Left lung (tissue), 10 donors: ENCODE results near the gene BABAM1. TPM values are rescaled to one million over a fixed set of nuclear protein-coding genes. Genes with fewer than 3 reads are reported as not detected.
A peak's percentile ranks its signal among the peaks of the same experiment; 100 is the strongest.

ENCODE experiments used
- ATAC-seq: fragments of 200-7000 bp; cut with Tn5 transposase; one replicate; pipeline ENCODE4 v1.9.1; 2020; ENCODE audit warnings: moderate library complexity
- DNase-seq, 4 donors: peaks; one replicate each; pipeline ENCODE4 v3.0.0-alpha.2; 2013 to 2020
- H3K27ac ChIP-seq, 2 donors: fragments of 200-600 bp; sonication (generic) in 1 of 2; one replicate each; pipeline versions ENCODE4 v1.5.0 to v1.8.0; 2020 to 2021
- H3K27me3 ChIP-seq, 2 donors: fragments of 200-600 bp; sonication (generic) in 1 of 2; one replicate each; pipeline versions ENCODE4 v1.5.0 to v1.8.0; 2020 to 2021
- H3K36me3 ChIP-seq, 2 donors: fragments of 200-600 bp; sonication (generic) in 1 of 2; one replicate each; pipeline versions ENCODE4 v1.5.0 to v1.8.0; 2020 to 2021
- H3K4me1 ChIP-seq, 2 donors: fragments of 200-600 bp; one replicate each; pipeline ENCODE4 v1.8.0; 2021
- H3K4me3 ChIP-seq, 2 donors: fragments of 200-600 bp; sonication (generic) in 1 of 2; one replicate each; pipeline versions ENCODE4 v1.5.0 to v1.8.0; 2020 to 2021; ENCODE audit warnings: mild to moderate bottlenecking in 1 of 2
- H3K9me3 ChIP-seq, 2 donors: fragments of 200-600 bp; sonication (generic) in 1 of 2; one replicate each; pipeline versions ENCODE4 v1.5.0 to v1.8.0; 2020 to 2021
- CTCF ChIP-seq, 2 donors: fragments of 200-600 bp; sonication (generic) in 1 of 2; IDR thresholded peaks; one replicate each; pipeline versions ENCODE4 v1.5.0 to v1.8.0; 2021; ENCODE audit warnings: antibody characterized with exemption in 2 of 2
- intact Hi-C, 2 donors: fragments of 100-400 bp; cut with DNase I; formaldehyde crosslinking; loops; one replicate each; pipeline versions ENCODE4 v1.11.2 to v1.14.2; 2022
- polyA plus RNA-seq, 6 donors: library from polyadenylated mRNA; unstranded; fragments of 120-200 nt; gene quantifications; one replicate each; pipeline ENCODE4 v1.2.1, GENCODE V29; 2013; ENCODE audit not compliant: insufficient read length in 6 of 6
- total RNA-seq, 2 donors: library from RNA; stranded (reverse); fragmentation: NEBNext Ultra II Directional; extraction: Animal tissue kit (Norgen Biotek cat#: 25700); gene quantifications; one replicate each; pipeline ENCODE4 v1.2.1, GENCODE V29; 2021
- donor health status: DM: no; HTN: yes; CAD: no.
- donor health status: DM: no; HTN: no; CAD: no.

BABAM1 gene
- total and polyA plus RNA-seq, 8 donors = 73.1 to 108 (median 100) TPM

- Histone ChIP-seq H3K9me3 (no peaks in the 10 kb centered on the region), H3K27ac (peak overlapping the region; percentile 74 to 76), H3K36me3 (peaks cover 0 to 5% of the 10 kb centered on the region in 2 donors), H3K4me3 (peak overlapping the region; percentile 17 to 72), H3K27me3 (peaks cover 0 to 17% of the 10 kb centered on the region in 2 donors), H3K4me1 (peaks cover 22 to 38% of the 10 kb centered on the region in 2 donors)
- DNase-seq (peak in 3 of 4 donors; percentile 54 to 84 (median 56)), ATAC-seq (peak; percentile 34)
- no peak for TF ChIP-seq CTCF (IDR thresholded peaks at IDR 0.05)
- intact Hi-C loops = no loop called here
Observed at GRCh38 chr19:17246681-17247425, 20.4 kb upstream of the BABAM1 start.

DNA sequence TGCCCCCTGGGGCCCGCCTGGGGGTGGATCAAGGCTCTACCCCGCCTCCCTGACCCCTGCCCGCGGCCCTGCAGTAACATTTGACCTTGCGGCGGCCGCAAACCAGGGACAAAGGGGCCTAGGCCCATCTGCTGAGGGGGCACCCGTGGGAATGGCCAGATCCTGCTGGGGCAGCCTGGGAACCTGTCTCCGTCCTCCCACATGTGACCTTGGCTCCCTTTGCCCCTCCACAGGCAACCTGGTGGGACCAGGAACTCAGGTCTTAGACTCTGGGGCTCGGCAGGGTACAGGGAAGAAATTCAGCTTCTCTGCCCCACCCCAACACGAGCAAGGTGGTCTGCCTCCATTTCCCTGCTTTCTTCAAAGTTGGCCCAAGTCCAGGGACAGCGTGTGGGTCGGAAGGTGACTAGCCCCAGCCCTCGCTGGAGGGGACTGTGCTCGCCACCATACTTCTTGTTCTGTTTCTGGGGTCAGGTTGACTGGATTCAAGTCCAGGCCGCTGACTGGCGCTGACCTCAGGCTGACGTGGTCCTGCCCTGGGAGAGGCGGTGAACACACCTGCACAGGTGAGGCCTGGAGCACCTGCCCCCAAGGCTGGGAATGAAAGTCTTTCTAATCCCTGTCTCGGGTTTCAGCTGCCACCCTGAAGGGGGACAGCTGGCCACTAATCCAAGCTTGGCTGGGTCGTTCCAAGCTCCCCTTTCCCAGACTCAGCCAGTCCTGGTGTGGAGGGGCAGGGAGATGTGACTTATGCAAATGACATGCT, 19.0 kb upstream of the BABAM1 start:
- Histone ChIP-seq H3K36me3 (peaks cover 0 to 5% of the 10 kb centered on the region in 2 donors), H3K27ac (peak overlapping the region in 1 of 2 donors; percentile 74), H3K4me3 (no peak overlapping the region), H3K27me3 (peaks cover 0 to 17% of the 10 kb centered on the region in 2 donors), H3K9me3 (no peaks in the 10 kb centered on the region), H3K4me1 (peaks cover 20 to 26% of the 10 kb centered on the region in 2 donors)
- TF ChIP-seq CTCF (IDR thresholded peaks at IDR 0.05) = no peak
- no peak for DNase-seq
- intact Hi-C loops = no loop called here
- no peak for ATAC-seq

DNA sequence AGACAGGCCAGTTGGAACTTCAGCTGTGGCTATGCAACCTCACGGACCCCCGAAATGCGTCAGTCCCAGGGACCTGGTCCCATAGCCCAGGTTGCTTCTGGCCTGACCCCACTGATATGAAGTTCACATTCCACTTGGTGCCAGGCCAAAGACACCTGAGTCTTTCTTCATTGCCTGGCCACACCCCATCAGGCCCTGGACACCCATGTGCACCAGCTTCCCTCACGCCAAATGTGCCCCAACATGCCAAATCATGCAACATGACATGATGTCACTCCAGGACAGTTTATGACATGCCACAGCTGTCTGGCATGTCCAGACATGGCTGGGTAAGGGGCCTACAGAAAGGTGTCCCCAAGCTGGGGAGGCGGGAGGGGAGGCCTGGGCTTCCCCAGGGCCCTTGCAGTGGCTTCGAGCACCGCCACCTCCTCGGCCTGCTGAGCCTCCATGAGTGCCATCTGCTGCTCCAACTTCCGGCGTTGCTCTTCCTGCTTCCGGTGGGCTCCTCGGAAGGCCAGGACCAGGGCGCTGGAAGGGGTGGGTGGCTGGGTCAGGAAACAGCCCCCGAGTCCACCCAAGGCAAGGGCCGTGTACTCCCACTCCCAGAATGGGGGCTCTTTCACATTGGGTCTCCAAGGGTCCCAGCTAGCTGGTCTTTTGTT, 17.2 kb upstream of the BABAM1 start:
- ATAC-seq (no peak), DNase-seq (no peak)
- TF ChIP-seq CTCF (IDR thresholded peaks at IDR 0.05) = no peak
- Histone ChIP-seq H3K27ac (no peak overlapping the region), H3K36me3 (peaks cover 0 to 5% of the 10 kb centered on the region in 2 donors), H3K4me1 (peaks cover 18 to 20% of the 10 kb centered on the region in 2 donors), H3K27me3 (peaks cover 0 to 9% of the 10 kb centered on the region in 2 donors), H3K4me3 (no peak overlapping the region), H3K9me3 (no peaks in the 10 kb centered on the region)
- intact Hi-C loops = no loop called here

DNA sequence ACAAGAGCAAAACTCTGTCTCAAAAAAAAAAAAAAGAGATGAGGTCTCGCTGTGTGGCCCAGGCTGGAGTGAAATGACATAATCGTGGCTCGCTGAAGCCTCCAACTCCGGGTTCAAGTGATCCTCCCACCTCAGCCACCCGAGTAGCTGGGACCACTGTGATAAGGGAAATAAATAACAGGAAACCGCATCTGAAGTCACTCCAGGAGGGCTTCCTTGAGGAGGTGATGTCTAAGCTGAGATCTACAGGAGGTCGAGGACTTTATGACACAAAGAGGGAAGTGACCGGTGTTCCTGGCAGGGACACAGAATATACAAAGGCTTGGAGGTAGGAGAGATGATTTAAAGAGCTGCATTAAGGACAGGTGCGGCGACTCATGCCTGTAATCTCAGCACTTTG, 12.6 kb upstream of the BABAM1 start:
- TF ChIP-seq CTCF (IDR thresholded peaks at IDR 0.05) = no peak
- no peak overlapping the region for H3K4me3 ChIP-seq
- no peaks in the 10 kb centered on the region for H3K27me3 ChIP-seq
- peak overlapping the region in 1 of 2 donors; percentile 48 for H3K27ac ChIP-seq
- intact Hi-C loops = no loop called here
- H3K9me3 ChIP-seq = no peaks in the 10 kb centered on the region
- ATAC-seq = no peak
- H3K36me3 ChIP-seq = peaks cover 0 to 22% of the 10 kb centered on the region in 2 donors
- H3K4me1 ChIP-seq = no peaks in the 10 kb centered on the region
- no peak for DNase-seq
